GM12878 (cell line): ENCODE results near the gene PARP11. TPM values are rescaled to one million over a fixed set of nuclear protein-coding genes. Genes with fewer than 3 reads are reported as not detected.

Experiments
- ATAC-seq: fragments of 200-7000 bp; cut with Tn5 transposase; 3 replicates; pipeline ENCODE4 v1.9.1; 2020; ENCODE audit warnings: mild to moderate bottlenecking, moderate library complexity
- BruUV-seq: library from RNA; stranded (reverse); fragments of 400-500 nt; replicated peaks from 2 replicates; lab custom pipeline; 2021; lab: Mats Ljungman, UMichigan
- CTCF ChIA-PET: fragments of 300-600 bp; sonication (Branson Sonifier 250); formaldehyde crosslinking; extraction: SDS; loops from one replicate; lab custom pipeline; 2021; ENCODE audit warnings: inconsistent platforms; lab: Yijun Ruan, JAX
- POLR2A ChIA-PET: fragments of 350-600 bp; formaldehyde crosslinking; extraction: SDS; loops from one replicate; lab custom pipeline; 2021; ENCODE audit warnings: inconsistent platforms; lab: Charles Lee
- RAD21 ChIA-PET: fragments of 300-600 bp; sonication (Branson Sonifier 250); formaldehyde crosslinking; loops from one replicate; lab custom pipeline; 2023; ENCODE audit warnings: antibody characterized with exemption; ENCODE audit not compliant: unreplicated experiment; lab: Charles Lee
- SMC1A ChIA-PET: fragments of 300-600 bp; sonication (Branson Sonifier 250); formaldehyde crosslinking; loops from one replicate; lab custom pipeline; 2023; ENCODE audit not compliant: unreplicated experiment, uncharacterized antibody; lab: Charles Lee
- DNase-seq: peaks from one replicate; pipeline ENCODE4 v3.0.0-alpha.2; 2011; ENCODE audit warnings: low read depth, low spot score
- FAIRE-seq: peaks from 3 replicates; lab custom pipeline; 2011; peaks lifted over from hg19 to GRCh38; lab: Jason Lieb, UNC
- H2AFZ ChIP-seq: 2 replicates; pipeline ENCODE4 v1.6.0; 2011; ENCODE audit warnings: low read depth, low read length, control low read depth; ENCODE audit not compliant: control insufficient read depth
- H3K27ac ChIP-seq: 2 replicates; pipeline ENCODE4 v1.5.1; 2011; ENCODE audit warnings: control low read depth; ENCODE audit not compliant: control insufficient read depth, insufficient read depth
- H3K27me3 ChIP-seq, 2 experiments: replicated peaks in 1 of 2; 2 replicates each; pipeline versions ENCODE4 v1.6.0 to v1.6.1; 2011; ENCODE audit warnings: low read length in 1 of 2; ENCODE audit not compliant: control insufficient read depth in 2 of 2, insufficient read depth in 2 of 2
- H3K36me3 ChIP-seq, 2 experiments: 2 replicates each; pipeline ENCODE4 v1.5.1; 2011; ENCODE audit warnings: low read length in 1 of 2; ENCODE audit not compliant: control insufficient read depth in 2 of 2, insufficient read depth in 2 of 2
- H3K4me1 ChIP-seq: 2 replicates; pipeline ENCODE4 v1.6.1; 2011; ENCODE audit warnings: mild to moderate bottlenecking, low read length, moderate library complexity, mixed read lengths; ENCODE audit not compliant: control insufficient read depth, insufficient read depth
- H3K4me2 ChIP-seq: 2 replicates; pipeline ENCODE4 v1.6.0; 2011; ENCODE audit warnings: control low read depth; ENCODE audit not compliant: control insufficient read depth, insufficient read depth
- H3K4me3 ChIP-seq: fragments of 200-600 bp; sonication (generic); 2 replicates; pipeline ENCODE4 v1.5.1; 2016
- H3K79me2 ChIP-seq: 2 replicates; pipeline ENCODE4 v1.6.0; 2011; ENCODE audit warnings: low read length; ENCODE audit not compliant: control insufficient read depth, insufficient read depth
- H3K9ac ChIP-seq: 2 replicates; pipeline ENCODE4 v1.8.0; 2011; ENCODE audit warnings: low read length, control low read depth, mixed read lengths; ENCODE audit not compliant: control insufficient read depth, insufficient read depth
- H3K9me3 ChIP-seq: replicated peaks from 3 replicates; pipeline ENCODE4 v1.5.1; 2011; ENCODE audit warnings: mild to moderate bottlenecking, low read length; ENCODE audit not compliant: control insufficient read depth, insufficient read depth
- H4K20me1 ChIP-seq: 2 replicates; pipeline ENCODE4 v1.6.0; 2011; ENCODE audit not compliant: control insufficient read depth, insufficient read depth
- NFYA ChIP-seq: IDR thresholded peaks from 2 replicates; pipeline ENCODE4 v1.6.1; 2011; ENCODE audit warnings: low read depth, mild to moderate bottlenecking, low read length, improper control_type of control experiment, borderline replicate concordance
- RELA ChIP-seq: fragments of 450-650 bp; IDR thresholded peaks from 2 replicates; pipeline ENCODE4 v1.8.0; 2014; ENCODE audit warnings: borderline replicate concordance; ENCODE audit not compliant: partially characterized antibody
- ZBTB11 ChIP-seq: fragments of 450-650 bp; formaldehyde crosslinking; IDR thresholded peaks from 2 replicates; pipeline ENCODE4 v1.5.0; 2022; ENCODE audit warnings: mild to moderate bottlenecking, missing genetic modification characterization
- ZBTB40 ChIP-seq: fragments of 450-650 bp; IDR thresholded peaks from 2 replicates; pipeline ENCODE4 v1.6.1; 2016; ENCODE audit warnings: mild to moderate bottlenecking, moderate library complexity, borderline replicate concordance
- WGBS: methylation state at CpG from one replicate; pipeline ENCODE4 v1.1.6; 2016; ENCODE audit warnings: low lambda C conversion rate; ENCODE audit not compliant: insufficient replicate concordance, insufficient coverage; ENCODE audit errors: missing lambda C conversion rate; 5-methylcytosine and 5-hydroxymethylcytosine counted together
- in situ Hi-C: fragments of 300-500 bp; cut with MboI; formaldehyde crosslinking; loops from 9 replicates; pipeline ENCODE4 v1.14.3; 2018; ENCODE audit warnings: mixed read lengths
- intact Hi-C: fragments of 100-400 bp; cut with micrococcal nuclease; formaldehyde crosslinking; loops from one replicate; pipeline ENCODE4 v1.14.2; 2022; ENCODE audit not compliant: unreplicated experiment
- polyA plus RNA-seq, 11 experiments: library from polyadenylated mRNA; depleted of rRNA in 4 of 11; unstranded in 6 of 11; stranded (reverse) in 5 of 11; fragments of >200 nt; fragmentation: Nextera tagmentation in 4 of 11; fragmentation: Illumina TruSeq in 1 of 11; extraction: Ambion mirVana in 4 of 11; extraction: Trizol in 1 of 11; gene quantifications; 1 replicate in 1 of 11; 2 replicates in 10 of 11; pipeline versions ENCODE4 v1.2.1 to v1.2.3, GENCODE V29; 2011 to 2016; ENCODE audit warnings: inconsistent platforms in 2 of 11, missing spikeins in 2 of 11, low read depth in 1 of 11
- total RNA-seq, 4 experiments: library from RNA; depleted of rRNA in 3 of 4; stranded (reverse); fragments of >200 nt in 3 of 4; fragmentation: Illumina TruSeq in 1 of 4; extraction: Trizol in 1 of 4; gene quantifications; 2 replicates each; pipeline versions ENCODE4 v1.2.1 to v1.2.3, GENCODE V29; 2013 to 2021

Gene PARP11
- total and polyA plus RNA-seq, 10 of the 15 experiments (the other 5 are each of a cell fraction or from before 2014, with no cell fraction given): 3.0 to 14.1 (median 6.3) TPM

DNA sequence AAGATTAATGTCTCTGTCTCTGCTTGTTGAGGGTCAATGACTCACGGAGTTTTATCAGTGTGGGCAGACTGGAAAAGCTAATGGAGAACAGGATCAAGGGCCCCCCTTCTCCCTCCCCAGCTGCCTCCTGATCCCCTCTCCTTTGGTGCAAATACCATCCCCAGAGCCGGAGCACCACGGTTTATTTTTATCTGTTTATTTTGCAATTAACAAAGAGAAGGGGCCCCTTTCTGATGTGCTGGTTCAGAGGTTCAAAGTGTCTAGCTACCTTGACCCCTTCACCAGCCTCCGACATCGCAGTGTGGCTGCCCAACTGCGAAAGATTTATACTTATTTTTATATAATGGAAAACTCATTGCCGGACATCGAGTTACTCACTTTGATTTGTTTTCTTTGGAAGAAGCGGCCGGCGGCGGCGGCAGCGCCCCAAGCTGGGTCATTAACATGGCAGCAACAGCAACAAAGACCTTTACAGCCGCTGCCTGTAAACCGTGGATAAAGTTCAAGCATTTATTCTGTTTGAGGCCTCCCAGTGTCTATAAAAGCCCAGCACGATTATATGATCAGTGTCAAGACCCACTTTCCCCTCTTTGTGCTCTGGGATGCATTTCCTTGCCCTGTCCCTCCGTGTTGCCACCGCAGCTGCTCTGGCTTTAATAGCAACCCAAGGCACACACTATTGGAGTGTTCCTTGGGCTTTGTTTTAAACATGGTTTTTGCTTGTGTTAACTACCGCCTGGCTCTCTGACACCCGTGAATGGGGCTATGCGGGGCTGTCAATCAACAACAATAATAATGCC lies 47.4 kb upstream of the PARP11 start:
- WGBS: 50% methylated on average over 22 of the region's 22 CpGs
- Histone ChIP-seq H3K36me3 (no peaks in the 10 kb centered on the region), H3K9me3 (no peaks in the 10 kb centered on the region), H4K20me1 (no peaks in the 10 kb centered on the region), H3K27me3 (peaks cover 5 to 11% of the 10 kb centered on the region in 2 experiments), H3K79me2 (no peaks in the 10 kb centered on the region), H2AFZ (no peak overlapping the region), H3K4me1 (no peaks in the 10 kb centered on the region), H3K4me2 (no peak overlapping the region), H3K4me3 (no peak overlapping the region), H3K27ac (no peak overlapping the region), H3K9ac (no peak overlapping the region)
- no peak for TF ChIP-seq RELA
- no peak for TF ChIP-seq ZBTB40
- no peak for TF ChIP-seq NFYA
- no peak for TF ChIP-seq ZBTB11 (CRISPR knock-in tag)
- in situ Hi-C loops (no loop called here), intact Hi-C loops (no loop called here)
- no TSS peak for BruUV-seq
- POLR2A ChIA-PET: no interaction called here
- no peak for ATAC-seq
- CTCF ChIA-PET: interaction anchor here (0.7 kb wide), 1 partner anchor 1519 kb away, joined by 3 read pairs; no protein-coding TSS in a partner anchor
- FAIRE-seq: no peak
- DNase-seq: no peak
- SMC1A ChIA-PET: no interaction called here
- RAD21 ChIA-PET: no interaction called here
